ENCODE measurements around the gene FRMD6. TPM values are rescaled to one million over a fixed set of nuclear protein-coding genes. Genes with fewer than 3 reads are reported as not detected.

Gene FRMD6
- 96.6 and 105 TPM in 2 replicates for total RNA-seq

GRCh38 chr14:51651388-51652167, at the start of gene FRMD6:
Gene FRMD6, plus strand, starts transcription at chr14:51651910. Its CDS starts 37,927 bp downstream, at chr14:51689837.

Other genes with a start within 250 kb of the FRMD6 start
- gene GNG2, start 208.7 kb downstream of the FRMD6 start, total RNA-seq: 23.0 and 23.6 TPM in 2 replicates